GM20000 (cell line): Measurements from ENCODE around the gene HEBP1.

Source experiments
- DNase-seq: peaks from one replicate; pipeline ENCODE4 v3.0.0; 2012; ENCODE audit warnings: low spot score
- TF ChIP-seq, protein P1 (sequence below): IDR thresholded peaks from 2 replicates; pipeline ENCODE4 v1.5.1; 2012; ENCODE audit warnings: mild to moderate bottlenecking, control low read depth; ENCODE audit errors: extremely low read depth, missing control alignments

The HEBP1 gene

DNA sequence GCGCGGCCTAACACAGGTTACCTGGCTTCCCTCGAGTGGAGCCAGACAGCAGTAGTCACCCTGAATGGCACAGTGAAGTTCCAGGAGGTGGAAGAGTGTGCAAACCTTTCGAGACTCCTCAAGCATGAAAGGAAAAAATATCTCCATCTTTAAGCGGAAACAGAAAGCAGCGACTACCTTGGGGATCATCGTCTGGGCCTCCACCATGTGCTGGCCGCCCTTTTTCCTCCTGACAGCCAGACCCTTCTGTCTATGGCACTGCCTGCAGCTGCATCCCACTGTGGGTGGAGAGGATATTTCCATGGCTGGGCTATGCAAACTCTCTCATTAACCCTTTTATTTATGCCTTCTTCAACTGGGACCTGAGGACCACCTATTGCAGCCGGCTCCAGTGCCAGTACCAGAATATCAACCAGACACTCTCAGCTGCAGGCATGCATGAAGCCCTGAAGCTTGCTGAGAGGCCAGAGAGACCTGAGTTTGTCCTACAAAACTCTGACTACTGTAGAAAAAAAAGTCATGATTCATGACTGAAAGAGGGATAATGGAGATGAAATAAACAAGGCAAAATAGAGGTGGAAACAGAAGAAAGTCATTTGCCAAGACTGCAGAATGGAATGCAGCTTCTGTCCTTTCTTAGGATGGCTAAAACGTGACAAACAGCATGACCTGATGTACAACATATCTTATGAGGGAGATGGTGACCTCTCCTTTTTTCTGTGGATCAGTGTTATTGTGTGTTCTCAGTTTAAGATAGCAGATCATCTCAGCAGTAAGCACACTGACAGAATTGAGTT, 2.4 kb upstream of the HEBP1 start:
- TF ChIP-seq, protein P1, sequence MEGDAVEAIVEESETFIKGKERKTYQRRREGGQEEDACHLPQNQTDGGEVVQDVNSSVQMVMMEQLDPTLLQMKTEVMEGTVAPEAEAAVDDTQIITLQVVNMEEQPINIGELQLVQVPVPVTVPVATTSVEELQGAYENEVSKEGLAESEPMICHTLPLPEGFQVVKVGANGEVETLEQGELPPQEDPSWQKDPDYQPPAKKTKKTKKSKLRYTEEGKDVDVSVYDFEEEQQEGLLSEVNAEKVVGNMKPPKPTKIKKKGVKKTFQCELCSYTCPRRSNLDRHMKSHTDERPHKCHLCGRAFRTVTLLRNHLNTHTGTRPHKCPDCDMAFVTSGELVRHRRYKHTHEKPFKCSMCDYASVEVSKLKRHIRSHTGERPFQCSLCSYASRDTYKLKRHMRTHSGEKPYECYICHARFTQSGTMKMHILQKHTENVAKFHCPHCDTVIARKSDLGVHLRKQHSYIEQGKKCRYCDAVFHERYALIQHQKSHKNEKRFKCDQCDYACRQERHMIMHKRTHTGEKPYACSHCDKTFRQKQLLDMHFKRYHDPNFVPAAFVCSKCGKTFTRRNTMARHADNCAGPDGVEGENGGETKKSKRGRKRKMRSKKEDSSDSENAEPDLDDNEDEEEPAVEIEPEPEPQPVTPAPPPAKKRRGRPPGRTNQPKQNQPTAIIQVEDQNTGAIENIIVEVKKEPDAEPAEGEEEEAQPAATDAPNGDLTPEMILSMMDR: no peak
- DNase-seq: no peak

DNA sequence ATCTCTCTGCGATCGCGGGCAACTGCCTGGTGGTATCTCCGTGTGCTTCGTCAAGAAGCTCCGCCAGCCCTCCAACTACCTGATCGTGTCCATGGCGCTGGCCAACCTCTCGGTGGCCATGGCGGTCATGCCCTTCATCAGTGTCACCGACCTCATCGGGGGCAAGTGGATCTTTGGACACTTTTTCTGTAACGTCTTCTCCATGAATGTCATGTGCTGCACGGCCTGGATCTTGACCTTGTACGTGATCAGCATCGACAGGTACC, 1.6 kb upstream of the HEBP1 start:
- TF ChIP-seq, protein P1: no peak
- no peak for DNase-seq

DNA sequence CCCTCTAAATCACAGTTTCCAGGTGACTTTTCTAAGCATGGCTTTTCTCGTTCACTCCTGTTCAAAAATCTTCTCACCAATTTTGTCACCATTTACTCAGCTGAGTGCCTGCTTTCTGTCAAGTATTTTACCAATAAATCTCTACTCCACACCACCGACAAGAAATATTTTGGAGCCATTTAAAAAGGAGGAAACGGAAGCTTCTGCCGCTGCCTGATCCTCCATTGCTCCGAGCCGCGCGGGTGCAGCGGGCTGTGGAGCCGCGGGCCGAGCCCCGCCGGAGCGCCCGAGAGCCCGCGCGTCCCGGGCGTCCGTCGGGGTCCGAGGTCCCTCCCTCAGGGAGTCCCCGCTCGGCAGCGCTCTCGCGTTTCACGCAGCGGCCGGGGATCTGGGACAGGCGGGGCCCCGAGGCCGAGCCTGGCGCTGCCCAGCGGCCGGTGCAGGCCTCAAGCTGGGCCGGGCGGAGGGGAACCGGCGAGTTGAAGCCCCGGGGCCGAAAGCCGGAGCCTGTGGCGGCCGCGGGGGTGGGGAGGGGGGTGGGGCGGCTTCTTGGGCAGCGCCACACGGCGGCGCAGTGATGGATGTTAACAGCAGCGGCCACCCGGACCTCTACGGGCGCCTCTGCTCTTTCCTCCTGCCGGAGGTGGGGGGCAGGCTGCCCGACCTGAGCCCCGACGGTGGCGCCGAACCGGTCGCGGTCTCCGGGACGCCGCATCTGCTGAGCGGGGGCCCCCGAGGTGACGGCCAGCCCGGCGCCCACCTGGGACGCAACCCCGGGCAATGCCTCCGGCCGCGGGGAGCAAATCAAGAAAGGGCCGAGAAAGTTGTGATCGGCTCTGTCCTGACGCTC, 1.1 kb upstream of the HEBP1 start:
- DNase-seq: peak; percentile 77

DNA sequence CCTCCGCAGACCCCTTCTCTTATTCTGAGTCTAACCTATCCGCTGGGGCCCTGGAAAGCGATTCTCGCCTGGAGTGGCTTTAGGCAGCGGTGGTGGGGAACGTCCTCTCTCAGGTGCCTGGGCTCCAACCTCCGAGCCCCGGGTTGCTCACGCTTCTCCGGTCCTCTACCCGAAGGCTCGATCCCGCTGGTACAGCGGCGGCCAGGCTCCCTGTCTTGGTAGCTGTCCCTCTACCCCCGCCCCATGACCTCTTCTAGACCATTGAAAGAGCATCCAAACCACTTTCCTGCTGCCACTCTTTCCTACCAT, 505 bp upstream of the HEBP1 start:
- TF ChIP-seq, protein P1: no peak
- DNase-seq: peak; percentile 66

More for the DNA sequence above, 1.1 kb upstream of the HEBP1 start:
- TF ChIP-seq, protein P1: no peak

DNA sequence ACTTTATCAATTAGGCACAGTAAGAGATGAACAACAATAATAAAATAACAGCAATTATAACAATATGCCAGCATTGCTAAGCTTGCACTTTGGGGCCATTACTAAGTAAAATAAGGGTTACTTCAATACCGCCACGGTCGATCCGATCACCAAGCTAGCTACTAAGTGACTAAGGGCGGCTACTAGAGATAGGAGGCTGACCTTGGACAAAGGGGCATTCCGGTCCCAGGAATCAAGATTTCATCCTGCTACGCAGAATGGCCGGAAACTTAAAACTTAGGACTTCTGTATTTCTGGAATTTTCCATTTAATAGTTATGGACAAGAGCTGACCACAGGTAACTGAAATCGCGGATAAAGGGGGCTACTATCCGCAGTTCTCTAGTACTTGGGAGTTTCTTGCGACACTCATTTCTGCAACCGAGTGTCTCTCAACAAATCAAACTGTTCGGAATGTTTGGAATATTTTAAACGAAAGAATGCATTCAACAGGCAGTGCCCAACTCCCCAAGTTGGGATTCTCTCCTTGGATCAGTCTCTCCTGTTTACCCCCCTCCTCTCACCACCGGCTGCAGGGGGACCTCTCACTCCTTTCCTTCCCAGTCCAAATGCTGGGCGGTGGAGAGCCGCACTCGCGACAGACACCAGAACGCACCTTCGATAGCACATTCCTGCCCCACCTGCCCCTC, 650 bp downstream of the HEBP1 start:
- no peak for DNase-seq

DNA sequence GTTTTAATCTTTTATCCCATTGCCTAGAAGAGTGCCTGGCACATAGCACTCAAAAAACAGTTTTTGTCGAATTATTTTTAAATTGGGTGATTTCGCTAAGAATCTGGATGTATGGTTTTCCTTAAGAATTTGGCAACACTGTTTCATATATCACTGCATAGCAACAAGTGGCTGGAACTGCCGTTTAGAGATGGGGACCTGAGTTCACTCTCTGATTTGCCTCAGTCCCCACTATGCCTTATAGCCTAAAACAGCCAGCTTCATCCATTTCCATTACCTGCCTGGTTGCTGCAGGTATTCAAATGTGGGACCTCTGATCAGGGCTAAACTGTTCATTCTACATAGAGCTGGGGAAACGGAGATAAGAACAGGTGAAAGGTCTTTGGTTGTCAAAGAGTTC, 1.8 kb downstream of the HEBP1 start:
- TF ChIP-seq, protein P1: no peak
- no peak for DNase-seq

More for the DNA sequence above, 650 bp downstream of the HEBP1 start:
- TF ChIP-seq, protein P1: no peak

DNA sequence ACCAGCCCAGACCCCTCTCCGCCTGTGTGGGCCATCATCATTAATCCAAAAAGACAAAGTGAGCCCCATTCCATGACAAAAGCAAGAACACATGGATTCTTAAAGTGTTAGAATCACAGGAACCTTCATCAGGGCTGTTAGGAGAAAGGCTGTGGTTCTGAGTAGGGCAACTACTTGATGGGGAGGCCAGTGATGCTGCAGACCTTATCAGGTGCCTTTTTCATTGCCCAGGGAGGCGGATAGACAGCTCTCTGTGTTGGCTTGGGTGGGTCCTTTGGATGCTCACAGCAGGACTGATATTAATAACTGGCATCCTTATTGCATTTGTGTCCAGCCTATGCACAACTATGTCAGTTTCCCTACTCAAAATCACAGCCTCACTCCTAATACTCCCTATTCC, 2.3 kb downstream of the HEBP1 start:
- TF ChIP-seq, protein P1: no peak
- DNase-seq: no peak
